HG03135 (cell line): ENCODE data around the gene SIN3B.
A peak's percentile ranks its signal among the peaks of the same experiment; 100 is the strongest.

Experiments used
- ATAC-seq: cut with Tn5 transposase; IDR thresholded peaks from one replicate; pipeline ENCODE4 v1.9.1; 2021; ENCODE audit warnings: mild to moderate bottlenecking, moderate library complexity; ENCODE audit not compliant: unreplicated experiment

The SIN3B gene

DNA sequence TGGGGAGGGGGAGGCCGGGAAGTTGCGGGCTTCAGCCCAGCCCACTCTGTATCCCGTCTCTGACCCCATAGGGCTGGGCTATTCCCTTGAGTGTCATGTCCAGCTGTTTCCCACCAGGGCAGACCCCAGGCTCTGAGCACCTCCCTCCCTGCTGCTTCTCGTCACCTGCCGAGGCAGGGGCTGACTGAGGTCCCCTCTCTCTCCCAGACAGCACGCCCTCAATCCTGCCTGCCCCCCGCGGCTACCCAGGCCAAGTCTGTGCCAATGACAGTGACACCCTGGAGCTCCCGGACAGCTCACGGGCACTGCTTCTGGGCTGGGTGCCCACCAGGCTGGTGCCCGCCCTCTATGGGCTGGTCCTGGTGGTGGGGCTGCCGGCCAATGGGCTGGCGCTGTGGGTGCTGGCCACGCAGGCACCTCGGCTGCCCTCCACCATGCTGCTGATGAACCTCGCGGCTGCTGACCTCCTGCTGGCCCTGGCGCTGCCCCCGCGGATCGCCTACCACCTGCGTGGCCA is 60.2 kb downstream of the SIN3B start:
- no peak for ATAC-seq

DNA sequence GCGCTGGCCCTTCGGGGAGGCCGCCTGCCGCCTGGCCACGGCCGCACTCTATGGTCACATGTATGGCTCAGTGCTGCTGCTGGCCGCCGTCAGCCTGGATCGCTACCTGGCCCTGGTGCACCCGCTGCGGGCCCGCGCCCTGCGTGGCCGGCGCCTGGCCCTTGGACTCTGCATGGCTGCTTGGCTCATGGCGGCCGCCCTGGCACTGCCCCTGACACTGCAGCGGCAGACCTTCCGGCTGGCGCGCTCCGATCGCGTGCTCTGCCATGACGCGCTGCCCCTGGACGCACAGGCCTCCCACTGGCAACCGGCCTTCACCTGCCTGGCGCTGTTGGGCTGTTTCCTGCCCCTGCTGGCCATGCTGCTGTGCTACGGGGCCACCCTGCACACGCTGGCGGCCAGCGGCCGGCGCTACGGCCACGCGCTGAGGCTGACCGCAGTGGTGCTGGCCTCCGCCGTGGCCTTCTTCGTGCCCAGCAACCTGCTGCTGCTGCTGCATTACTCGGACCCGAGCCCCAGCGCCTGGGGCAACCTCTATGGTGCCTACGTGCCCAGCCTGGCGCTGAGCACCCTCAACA is 60.8 kb downstream of the SIN3B start:
- ATAC-seq = no peak

DNA sequence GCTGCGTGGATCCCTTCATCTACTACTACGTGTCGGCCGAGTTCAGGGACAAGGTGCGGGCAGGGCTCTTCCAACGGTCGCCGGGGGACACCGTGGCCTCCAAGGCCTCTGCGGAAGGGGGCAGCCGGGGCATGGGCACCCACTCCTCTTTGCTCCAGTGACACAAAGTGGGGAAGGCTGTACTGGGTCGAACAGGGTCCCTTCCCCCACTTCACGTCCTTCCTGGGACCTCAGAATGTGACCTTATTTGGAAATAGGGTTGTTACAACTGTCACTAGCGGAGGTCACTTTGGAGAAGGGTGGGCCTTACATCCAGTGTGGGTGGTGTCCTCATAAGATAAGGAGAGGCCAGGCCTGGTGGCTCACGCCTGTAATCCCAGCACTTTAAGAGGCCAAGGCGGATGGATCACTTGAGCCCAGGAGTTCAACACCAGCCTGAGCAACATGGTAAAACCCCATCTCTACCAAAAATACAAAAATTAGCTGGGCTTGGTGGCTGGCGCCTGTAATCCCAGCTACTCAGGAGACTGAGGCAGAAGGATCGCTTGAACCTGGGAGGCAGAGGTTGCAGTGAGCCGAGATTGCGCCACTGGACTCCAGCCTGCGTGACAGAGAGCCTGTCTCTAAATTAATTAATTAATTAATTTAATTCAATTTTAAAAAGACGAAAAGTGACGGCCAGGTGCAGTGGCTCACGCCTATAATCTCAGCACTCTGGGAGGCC is 61.4 kb downstream of the SIN3B start:
- ATAC-seq = no peak

DNA sequence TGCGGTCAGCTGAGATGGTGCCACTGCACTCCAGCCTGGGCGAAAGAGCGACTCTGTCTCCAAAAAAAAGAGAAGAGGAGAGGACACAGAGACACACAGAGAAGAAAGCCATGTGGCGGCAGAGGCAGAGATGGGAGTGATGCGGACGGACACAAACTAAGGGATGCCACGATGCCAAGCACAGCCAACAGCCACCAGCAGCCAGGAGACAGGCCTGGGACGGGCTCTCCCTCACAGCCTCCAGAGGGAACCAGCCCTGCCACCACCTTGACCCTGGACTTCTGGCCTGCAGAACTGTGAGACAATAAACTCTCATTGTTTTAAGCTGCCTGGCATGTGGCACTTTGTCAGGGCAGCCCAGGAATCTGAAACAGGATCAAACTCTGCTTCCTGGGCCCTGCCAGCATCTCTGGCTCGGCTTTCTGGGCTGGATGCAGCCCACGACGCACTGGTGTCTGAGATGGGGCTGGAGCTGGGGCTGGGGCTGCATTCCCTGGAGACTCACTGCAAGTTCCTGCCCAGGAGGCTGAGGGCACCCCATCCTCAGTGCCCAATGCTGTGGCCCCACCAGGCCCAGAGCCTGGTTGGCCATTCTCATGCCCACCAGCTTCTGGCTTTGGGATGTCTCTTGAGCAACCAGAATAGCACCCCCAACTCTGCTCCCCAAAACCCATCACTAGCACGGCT is 62.6 kb downstream of the SIN3B start:
- no peak for ATAC-seq

DNA sequence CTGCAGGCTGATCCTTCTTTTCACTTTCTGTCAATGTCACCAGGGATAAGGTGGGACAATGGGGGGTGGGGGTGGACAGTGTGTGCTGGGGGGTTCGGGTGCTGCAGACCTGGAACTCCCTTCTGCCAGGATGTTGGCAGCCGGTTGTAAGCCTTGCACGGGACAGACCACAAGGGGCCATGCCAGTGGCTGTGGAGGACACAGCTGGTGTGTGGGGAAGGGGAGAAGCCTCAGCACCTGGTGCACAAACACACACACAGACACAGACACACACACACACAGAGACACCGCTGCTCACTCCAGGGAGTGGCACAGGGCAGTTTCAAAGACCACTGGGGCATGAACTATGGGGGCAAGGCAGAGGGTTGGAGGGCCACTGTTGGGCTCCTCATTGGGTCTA is 63.2 kb downstream of the SIN3B start:
- ATAC-seq = no peak

DNA sequence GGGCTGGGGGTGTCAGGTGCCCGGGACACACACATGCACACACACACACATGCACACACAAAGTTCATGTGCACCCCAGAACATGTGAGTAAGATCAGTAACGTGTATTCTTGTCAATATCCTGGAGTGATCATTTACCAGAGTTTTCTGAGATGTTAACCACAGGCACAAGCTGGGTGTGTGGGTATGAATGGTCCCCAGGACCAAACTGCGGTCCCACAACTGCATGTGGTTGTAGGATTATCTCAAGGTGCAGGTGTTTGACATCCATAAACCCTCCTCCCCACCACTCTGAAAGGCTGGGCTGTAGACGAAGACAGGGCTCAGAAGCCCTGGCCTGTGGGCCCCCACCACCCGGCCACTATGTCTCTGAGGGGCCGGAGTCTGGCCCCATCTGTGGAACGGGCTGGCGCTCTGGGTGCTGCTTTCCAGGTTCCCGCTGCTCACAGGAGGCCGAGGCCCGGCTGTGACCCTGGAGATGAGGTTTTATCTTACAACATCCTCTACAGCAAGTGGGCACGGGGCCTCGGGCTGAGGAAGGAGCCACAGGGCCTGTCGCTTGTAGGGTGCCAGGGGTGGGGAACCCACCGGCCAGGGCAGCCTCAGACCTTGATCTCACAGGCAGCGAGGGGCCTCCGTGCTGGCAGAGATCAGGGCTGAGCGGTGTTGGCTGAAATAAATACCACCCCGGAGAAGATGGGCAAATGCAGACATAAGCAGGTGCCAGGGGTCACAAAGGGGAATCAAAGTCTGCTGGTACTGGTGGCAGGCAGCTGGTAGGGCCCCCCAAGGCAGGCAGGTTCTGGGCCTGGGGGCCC is 63.9 kb downstream of the SIN3B start:
- no peak for ATAC-seq

DNA sequence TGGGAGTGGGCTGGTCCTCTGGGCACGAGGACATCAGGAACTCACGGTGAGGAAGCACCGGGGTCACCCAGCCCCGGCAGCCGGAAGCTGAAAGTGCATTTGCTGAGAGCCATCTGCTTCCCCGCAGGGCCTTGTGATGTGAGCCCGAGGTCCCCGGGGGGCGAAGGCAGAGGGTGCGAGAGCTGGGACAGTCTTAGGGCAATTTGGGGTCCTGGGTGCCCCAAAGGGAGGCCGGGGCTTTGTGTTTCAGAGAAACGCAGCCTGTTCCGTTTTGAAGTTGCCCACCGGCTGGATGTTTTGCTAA is 64.4 kb downstream of the SIN3B start:
- ATAC-seq = no peak

DNA sequence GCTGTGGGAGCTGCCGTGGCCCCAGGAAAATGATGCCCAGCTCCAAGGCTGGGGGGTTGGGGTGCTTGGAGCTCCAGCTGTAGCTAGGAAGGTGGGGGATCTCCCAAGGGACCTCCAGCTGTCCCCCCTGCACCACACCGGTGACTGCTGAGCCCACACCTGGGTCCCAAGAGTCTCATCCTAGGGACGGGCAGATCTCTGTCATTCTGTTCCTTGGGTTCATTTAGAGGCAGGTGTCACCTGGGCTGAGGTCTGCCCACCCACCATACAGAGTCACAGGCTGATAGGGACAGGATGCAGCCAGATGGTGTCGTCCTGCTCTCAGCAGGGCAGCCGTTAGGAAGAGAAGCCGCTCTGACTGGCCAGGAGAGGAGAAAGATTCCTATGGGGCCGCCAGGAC is 64.9 kb downstream of the SIN3B start:
- no peak for ATAC-seq

DNA sequence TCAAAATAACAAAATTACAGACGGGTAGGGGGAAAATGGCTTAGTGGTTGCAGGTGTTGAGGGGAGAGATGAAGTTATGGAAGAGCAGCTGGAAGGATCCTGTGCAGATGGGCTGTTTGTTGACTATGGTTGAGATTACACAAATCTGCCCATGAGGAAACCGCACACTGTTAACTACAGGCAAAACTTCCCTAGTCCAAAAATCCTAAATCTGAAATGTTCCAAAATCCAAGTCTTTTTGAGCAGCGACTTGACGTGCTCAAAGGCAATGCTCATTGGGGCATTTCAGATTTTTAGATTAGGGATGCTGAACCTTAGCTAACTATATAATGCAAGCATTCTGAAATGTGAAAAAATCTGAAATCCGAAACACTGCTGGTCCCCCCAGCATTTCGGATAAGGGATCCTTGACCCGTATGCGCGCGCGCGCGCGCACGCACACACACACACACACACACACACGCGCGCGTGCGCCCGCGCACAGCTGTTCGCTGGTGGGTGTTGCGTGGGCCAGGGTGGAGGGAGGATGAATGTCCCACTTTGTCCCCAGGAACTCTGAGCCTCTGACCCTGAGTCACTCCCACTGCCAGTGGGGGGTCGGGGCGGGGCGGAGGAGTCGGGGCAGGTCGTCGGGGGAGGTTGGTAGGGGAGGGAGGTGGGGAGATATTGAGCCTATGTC is 66.4 kb downstream of the SIN3B start:
- no peak for ATAC-seq

DNA sequence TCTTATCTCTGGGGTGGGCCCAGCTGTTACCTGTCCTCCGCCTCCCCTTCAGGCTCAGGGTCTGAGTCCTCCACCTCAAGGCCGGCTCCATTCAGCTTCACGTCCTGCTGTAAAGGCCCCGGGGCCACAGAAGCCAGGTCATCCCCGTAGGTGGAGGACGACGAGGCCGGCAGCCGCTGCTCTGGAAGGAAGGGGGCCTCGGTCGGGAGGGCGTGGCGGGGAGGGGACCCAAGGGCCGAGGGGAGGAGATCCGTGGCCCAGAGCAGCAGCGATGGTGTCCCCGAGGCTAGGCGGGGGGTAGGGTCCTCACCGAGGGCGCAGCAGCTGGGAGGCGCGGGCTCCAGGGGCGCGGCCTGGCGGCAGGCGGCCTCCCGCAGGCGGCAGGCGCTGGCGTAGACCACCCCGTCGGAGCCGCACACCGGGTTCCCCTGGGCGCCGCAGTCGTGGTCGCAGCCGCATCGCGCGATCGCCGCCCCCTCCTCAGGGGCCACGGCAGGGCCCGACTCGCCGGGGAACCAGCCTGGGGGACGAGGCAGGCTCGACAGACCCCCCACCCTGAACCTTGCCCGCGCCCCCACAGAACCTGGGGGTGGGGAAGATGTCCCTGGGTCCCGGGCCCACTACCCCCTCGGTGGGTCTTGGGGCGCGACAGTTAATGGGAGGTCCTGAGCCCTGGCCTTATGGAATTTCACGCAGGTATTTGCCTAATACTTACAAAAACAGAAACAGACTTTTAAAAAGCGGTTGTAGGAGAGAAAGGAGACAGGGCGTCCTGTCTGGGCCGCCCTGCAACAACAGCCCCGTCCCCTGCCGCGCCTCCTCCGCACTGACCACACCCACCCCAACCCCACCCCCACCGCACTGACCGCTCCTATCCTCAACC is 67.2 kb downstream of the SIN3B start:
- ATAC-seq = no peak

DNA sequence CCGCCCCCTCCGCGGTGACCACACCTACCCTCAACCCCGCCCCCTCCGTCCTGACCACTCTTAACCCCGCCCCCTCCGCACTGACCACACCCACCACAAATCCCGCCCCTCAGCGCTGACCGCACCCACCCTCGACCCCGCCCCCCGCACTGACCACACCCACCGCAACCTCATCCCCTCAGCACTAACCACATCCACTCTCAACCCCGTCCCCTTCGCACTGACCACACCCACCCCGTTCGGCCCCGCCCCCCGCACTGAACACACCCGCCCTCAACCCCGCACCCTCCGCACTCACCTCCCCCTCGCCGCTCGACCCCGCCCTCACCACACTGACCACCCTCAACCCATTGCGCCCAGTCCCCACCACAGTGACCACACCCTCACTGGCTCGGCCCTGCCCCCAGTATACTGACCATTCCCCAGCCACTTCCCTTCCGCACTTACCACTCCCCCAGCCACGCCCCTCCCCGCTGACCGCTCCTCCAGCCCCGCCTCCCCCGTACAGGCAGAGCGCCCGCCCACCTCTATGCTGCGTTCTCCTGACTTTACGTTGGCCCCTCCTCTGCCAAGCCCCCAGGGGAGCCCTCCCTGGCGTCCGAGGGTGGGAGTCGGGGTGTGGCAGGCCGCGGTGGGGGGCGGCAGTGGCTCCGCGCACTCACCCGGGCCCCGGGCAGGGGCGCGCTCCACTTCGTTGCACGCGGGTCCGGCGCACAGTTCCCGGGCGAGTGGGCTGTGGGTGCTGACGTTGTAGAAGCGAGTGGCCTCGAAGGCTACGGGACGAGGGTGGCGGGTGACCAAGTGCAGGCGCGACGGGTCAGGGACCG is 68.0 kb downstream of the SIN3B start:
- peak; percentile 43 for ATAC-seq

DNA sequence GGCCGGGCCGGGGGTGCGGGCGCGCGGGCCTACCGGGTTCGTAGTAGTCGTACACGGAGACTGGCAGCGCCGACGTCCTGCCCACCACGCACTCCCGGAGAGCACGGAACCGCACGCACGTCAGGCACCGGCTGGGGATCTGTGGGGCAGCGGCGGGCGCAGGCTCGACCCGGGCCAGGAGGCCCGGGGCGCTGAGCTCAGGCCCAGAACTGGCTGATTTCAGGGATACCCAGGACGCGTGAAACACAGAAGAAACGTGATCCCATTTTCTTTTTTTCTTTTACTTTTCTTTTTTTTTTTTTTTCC is 68.6 kb downstream of the SIN3B start:
- ATAC-seq = no peak

DNA sequence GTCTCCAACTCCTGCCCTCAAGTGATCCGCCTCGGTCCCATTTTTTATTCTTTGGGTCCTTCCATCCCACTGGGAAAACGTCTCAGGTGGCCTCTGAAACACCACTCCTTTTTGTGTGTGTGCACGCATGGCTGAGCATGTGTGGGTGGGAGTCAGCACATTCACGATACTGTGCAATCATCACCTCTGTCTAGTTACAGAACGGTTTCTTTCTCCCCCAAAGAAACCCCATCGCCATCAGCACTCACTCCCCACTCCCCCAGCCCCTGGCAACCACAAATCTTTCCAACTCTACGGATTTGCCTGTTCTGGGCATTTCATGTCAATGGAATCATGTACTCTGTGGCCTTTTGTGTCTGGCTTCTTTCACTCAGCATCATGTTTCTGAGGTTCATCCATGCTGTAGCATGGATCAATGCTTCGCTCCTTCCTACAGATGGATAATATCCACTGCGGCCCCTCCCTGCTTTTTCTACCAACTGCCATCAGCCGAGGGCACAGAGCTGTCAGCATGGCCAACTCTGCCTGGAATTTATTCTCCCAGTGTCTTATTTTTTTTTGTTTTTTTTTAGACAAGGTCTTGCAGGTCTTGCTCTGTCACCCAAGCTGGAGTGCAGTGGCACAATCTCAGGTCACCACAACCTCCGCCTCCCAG is 69.3 kb downstream of the SIN3B start:
- ATAC-seq = no peak

DNA sequence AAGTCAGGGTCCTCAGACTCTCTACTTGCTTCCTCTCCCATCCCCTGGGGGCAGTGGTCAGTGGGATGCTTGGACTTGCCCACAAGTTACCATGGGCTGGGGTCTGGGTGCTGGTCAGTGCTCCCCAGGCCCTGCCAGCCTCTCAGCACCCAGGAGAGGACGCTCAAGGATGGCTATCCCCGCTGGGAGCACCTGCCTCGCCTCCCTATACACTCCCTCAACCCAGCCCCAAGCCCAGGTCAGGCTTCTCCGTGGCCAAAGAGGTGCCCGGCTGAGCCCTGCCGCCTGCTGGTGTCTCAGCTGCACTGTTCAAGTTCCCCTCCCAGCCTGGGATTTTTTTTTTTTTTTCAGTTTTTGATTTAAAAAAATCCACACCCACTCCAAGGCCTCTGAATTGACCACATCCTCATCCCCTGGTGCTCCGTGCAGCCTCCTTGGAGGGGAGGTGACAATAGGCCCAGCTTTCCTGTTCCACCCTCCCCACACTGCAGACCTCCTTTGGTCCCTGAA is 70.4 kb downstream of the SIN3B start:
- ATAC-seq = no peak

DNA sequence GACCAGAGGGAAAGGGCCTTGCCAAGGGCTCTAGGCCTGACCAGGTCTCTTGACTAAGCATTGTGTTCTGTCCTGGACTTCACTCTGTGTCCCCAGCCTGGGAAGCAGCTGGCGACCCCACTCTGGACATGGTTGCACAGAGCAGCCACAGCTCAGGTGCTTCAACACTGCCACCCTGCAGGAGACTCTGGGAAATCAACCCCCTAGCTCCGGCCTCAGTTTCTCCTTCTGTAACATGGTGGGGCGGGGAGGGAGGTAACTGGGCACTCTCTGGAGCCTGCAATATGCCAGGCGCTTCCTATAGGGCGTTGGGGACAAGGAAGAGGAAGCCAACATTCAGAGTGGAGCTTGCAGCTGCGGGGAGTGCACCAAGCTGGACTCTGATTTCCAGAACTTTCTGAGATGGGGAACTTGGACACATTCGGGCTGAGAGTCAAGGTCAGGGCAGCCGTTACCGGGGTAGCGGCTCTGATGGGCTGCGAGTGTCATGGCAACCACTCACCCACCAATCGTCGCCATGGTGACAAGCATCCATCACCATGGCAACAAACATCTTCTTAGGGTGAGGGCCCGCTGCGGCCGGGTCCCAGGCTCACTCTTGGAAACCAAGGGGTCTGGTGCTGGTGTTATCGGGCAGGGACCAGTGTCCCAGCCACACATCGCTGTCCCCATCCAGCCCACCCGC is 72.4 kb downstream of the SIN3B start:
- ATAC-seq = no peak

DNA sequence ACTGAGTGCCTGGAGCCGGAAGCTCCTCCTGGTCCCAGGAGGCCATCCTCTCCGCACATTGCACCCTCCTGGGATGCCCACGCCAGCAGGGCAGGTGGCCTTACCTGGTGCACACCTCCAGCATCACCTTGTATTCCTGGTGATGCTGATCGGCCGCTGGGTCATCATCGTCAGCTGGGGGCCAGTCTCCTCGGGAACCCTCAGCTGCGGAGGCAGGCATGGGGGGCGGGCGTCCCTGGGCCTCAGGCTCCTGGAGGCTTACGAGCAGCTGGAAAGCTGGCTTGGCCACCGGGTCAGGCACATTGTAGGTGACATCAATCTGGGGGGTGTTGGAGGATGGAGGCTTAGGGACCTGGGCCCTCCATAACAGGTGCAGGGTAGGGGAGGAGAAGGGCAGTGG is 73.3 kb downstream of the SIN3B start:
- no peak for ATAC-seq

DNA sequence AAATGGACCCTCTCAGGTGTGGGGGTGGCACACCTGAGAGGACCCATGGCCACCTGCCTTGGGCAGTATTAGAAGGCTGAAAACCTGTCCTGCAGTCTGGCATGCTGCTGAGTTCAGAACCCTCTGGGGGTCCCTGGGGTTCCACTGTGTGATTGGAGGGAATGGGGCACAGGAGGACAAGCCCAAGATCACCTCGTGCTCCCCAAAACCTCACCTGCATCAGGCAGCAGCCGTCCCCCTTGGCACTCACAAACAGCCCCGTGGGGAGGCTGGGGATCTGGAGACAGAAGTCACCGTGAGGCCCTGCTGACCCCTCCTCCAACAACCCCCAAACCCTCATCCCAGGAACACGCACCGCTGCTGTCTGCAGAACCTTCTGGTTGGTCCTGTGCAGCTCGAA is 74.1 kb downstream of the SIN3B start:
- ATAC-seq = no peak

DNA sequence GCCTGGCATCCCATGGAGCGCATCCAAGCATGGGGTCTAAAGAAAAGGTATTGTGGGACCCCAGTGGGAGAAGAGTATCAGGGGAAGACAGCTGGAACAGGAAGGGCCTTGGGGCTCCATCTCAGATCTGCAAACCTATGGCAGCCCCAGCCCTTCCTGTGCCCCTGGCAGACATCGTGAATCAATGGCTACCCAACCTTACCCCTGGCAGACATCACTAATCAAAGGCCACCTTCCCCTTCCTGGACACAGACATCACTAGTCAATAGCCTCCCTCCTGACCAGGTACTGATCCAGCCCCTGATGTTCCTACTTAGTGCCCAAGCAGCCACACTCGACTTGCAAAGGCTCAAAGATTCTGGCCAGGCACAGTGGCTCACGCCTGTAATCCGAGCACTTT is 75.4 kb downstream of the SIN3B start:
- ATAC-seq = no peak
